ENCODE measurements around the gene ZFHX3. TPM values are rescaled to one million over a fixed set of nuclear protein-coding genes. Genes with fewer than 3 reads are reported as not detected.

Gene ZFHX3
- total and polyA plus RNA-seq, 4 donors, result 1.5 to 5.9 (median 3.0) TPM

DNA sequence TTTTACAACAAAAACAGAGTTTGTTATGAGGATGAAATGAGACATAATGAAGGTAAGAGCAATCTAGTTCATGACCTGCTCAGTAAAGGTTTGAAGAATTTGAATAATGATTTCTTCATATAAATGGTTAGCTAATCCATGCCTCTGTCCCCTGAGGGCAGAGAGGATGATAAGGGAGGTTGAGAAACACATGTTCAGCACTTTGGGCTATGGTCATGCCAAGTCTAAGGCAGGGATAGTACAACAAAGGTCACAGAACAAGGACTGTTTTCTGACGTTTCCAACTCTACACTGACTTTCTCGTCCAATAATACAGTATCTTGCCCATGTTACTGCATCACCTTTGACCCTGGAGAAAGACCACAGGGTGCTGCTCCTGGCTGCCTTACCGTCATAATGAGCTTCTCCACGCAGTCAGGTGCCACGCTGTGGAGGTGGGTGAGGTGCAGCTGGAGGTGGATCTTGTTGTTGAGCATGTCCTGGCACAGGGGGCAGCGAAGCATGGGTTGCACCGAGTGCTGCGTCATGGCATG is 236.7 kb downstream of the ZFHX3 start (continued):
- TF ChIP-seq TAF1 (conservative IDR thresholded peaks at IDR 0.05) (no peak), SP1 (IDR thresholded peaks at IDR 0.05) (peak; percentile 92)
- TF ChIP-seq, protein P1, sequence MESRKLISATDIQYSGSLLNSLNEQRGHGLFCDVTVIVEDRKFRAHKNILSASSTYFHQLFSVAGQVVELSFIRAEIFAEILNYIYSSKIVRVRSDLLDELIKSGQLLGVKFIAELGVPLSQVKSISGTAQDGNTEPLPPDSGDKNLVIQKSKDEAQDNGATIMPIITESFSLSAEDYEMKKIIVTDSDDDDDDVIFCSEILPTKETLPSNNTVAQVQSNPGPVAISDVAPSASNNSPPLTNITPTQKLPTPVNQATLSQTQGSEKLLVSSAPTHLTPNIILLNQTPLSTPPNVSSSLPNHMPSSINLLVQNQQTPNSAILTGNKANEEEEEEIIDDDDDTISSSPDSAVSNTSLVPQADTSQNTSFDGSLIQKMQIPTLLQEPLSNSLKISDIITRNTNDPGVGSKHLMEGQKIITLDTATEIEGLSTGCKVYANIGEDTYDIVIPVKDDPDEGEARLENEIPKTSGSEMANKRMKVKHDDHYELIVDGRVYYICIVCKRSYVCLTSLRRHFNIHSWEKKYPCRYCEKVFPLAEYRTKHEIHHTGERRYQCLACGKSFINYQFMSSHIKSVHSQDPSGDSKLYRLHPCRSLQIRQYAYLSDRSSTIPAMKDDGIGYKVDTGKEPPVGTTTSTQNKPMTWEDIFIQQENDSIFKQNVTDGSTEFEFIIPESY (IDR thresholded peaks at IDR 0.05), result peak; percentile 89

DNA sequence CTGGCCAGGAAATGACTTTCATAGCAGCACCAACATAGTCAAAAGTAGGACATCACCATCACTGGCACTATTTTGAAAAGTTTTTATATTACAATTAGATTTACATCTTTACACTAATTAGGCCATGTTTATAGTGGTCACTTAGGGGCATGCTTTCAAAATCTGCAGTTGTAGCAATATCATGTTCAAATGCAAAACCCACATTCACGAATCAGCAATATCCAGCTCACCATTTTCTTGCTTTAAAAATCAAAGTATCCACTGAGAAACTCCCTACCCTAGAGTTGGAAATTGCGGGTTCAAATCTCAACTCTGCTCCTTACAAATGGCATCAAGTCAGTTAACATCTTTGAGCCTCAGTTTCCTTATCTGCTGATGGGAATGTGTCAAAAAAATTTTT is 237.4 kb downstream of the ZFHX3 start:
- Histone ChIP-seq H3K27ac (ENCODE audit: low read depth in 1 of 2, low read length in 2 of 2) (no peak overlapping the region), H3K36me3 (ENCODE audit: control insufficient read depth in 4 of 4, insufficient read depth in 3 of 4, low read depth in 1 of 4, low read length in 3 of 4) (no peaks in the 10 kb centered on the region), H3K4me3 (ENCODE audit: low read depth in 1 of 3, low read length in 3 of 3) (no peak overlapping the region), H3K4me1 (ENCODE audit: control insufficient read depth in 4 of 4, insufficient read depth in 4 of 4, low read length in 3 of 4) (peaks cover 5 to 26% (median 12%) of the 10 kb centered on the region in 4 donors), H3K27me3 (ENCODE audit: control insufficient read depth in 4 of 4, insufficient read depth in 4 of 4, low read length in 3 of 4) (no peaks in the 10 kb centered on the region), H3K9ac (ENCODE audit: low read depth in 1 of 2, low read length in 2 of 2) (no peak overlapping the region), H3K9me3 (ENCODE audit: control insufficient read depth in 4 of 4, low read length in 3 of 4) (no peaks in the 10 kb centered on the region)
- no peak for TF ChIP-seq FOXA2 (IDR thresholded peaks at IDR 0.05)
- TF ChIP-seq HNF4G (IDR thresholded peaks at IDR 0.05), result no peak
- TF ChIP-seq, protein P2, sequence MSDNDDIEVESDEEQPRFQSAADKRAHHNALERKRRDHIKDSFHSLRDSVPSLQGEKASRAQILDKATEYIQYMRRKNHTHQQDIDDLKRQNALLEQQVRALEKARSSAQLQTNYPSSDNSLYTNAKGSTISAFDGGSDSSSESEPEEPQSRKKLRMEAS (IDR thresholded peaks at IDR 0.05), result no peak
- no peak for TF ChIP-seq NR2F2 (IDR thresholded peaks at IDR 0.05)
- TF ChIP-seq, protein P3, sequence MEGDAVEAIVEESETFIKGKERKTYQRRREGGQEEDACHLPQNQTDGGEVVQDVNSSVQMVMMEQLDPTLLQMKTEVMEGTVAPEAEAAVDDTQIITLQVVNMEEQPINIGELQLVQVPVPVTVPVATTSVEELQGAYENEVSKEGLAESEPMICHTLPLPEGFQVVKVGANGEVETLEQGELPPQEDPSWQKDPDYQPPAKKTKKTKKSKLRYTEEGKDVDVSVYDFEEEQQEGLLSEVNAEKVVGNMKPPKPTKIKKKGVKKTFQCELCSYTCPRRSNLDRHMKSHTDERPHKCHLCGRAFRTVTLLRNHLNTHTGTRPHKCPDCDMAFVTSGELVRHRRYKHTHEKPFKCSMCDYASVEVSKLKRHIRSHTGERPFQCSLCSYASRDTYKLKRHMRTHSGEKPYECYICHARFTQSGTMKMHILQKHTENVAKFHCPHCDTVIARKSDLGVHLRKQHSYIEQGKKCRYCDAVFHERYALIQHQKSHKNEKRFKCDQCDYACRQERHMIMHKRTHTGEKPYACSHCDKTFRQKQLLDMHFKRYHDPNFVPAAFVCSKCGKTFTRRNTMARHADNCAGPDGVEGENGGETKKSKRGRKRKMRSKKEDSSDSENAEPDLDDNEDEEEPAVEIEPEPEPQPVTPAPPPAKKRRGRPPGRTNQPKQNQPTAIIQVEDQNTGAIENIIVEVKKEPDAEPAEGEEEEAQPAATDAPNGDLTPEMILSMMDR (IDR thresholded peaks at IDR 0.05; ENCODE audit: low read depth, low read length, missing input control), result no peak
- no peak for TF ChIP-seq RAD21 (IDR thresholded peaks at IDR 0.05)
- TF ChIP-seq JUND (IDR thresholded peaks at IDR 0.05), result no peak
- TF ChIP-seq GABPA (IDR thresholded peaks at IDR 0.05 in 1 of 2, conservative IDR thresholded peaks at IDR 0.05 in 1 of 2), result no peak
- no peak for TF ChIP-seq TAF1 (conservative IDR thresholded peaks at IDR 0.05)
- TF ChIP-seq SP1 (IDR thresholded peaks at IDR 0.05), result no peak
- TF ChIP-seq, protein P1 (IDR thresholded peaks at IDR 0.05), result no peak
- TF ChIP-seq YY1 (IDR thresholded peaks at IDR 0.05), result no peak
- TF ChIP-seq RXRA (IDR thresholded peaks at IDR 0.05), result no peak
- 94% methylated on average over 2 of the region's 2 CpGs for WGBS
- DNase-seq (ENCODE audit: low spot score), result no peak

DNA sequence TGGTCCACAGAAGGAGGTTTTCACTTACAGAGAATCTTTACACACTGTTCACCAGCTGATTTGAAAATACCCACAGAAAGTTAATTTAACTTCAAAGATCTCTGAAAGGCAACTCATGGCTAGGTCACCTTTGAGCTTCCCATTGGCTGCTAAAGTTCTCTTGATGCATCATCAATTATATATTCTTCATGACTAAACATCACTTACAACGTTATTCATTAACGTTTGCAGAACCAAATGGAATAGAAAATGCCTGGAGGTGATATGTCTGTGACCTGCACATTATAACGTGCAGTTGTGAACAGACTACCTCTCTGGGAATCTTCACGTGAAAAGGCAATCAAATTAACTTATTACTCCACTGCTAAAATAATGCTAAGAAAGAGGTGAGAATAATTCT is 238.5 kb downstream of the ZFHX3 start:
- Histone ChIP-seq H3K9ac (ENCODE audit: low read depth in 1 of 2, low read length in 2 of 2) (no peak overlapping the region), H3K9me3 (ENCODE audit: control insufficient read depth in 4 of 4, low read length in 3 of 4) (no peaks in the 10 kb centered on the region), H3K36me3 (ENCODE audit: control insufficient read depth in 4 of 4, insufficient read depth in 3 of 4, low read depth in 1 of 4, low read length in 3 of 4) (no peaks in the 10 kb centered on the region), H3K4me3 (ENCODE audit: low read depth in 1 of 3, low read length in 3 of 3) (no peak overlapping the region), H3K27ac (ENCODE audit: low read depth in 1 of 2, low read length in 2 of 2) (no peak overlapping the region), H3K27me3 (ENCODE audit: control insufficient read depth in 4 of 4, insufficient read depth in 4 of 4, low read length in 3 of 4) (no peaks in the 10 kb centered on the region), H3K4me1 (ENCODE audit: control insufficient read depth in 4 of 4, insufficient read depth in 4 of 4, low read length in 3 of 4) (peaks cover 5 to 26% (median 10%) of the 10 kb centered on the region in 4 donors)
- no peak for DNase-seq (ENCODE audit: low spot score)
- 93% methylated on average over 4 of the region's 4 CpGs for WGBS
- TF ChIP-seq FOXA1 (IDR thresholded peaks at IDR 0.05) (no peak), YY1 (IDR thresholded peaks at IDR 0.05) (no peak), EGR1 (IDR thresholded peaks at IDR 0.05; ENCODE audit: low read depth in 2 of 2) (no peak), TAF1 (conservative IDR thresholded peaks at IDR 0.05) (no peak), NR2F2 (IDR thresholded peaks at IDR 0.05) (no peak), FOXA2 (IDR thresholded peaks at IDR 0.05) (no peak), SP1 (IDR thresholded peaks at IDR 0.05) (no peak), HNF4A (conservative IDR thresholded peaks at IDR 0.05) (no peak), GABPA (IDR thresholded peaks at IDR 0.05 in 1 of 2, conservative IDR thresholded peaks at IDR 0.05 in 1 of 2) (no peak)
- TF ChIP-seq, protein P2 (IDR thresholded peaks at IDR 0.05), result no peak
- TF ChIP-seq, protein P3 (IDR thresholded peaks at IDR 0.05; ENCODE audit: low read depth, low read length, missing input control), result no peak
- TF ChIP-seq, protein P1 (IDR thresholded peaks at IDR 0.05), result no peak

Data from liver (tissue), 9 donors.